Measurements from ENCODE around the gene KIAA1217.

KIAA1217 gene

DNA sequence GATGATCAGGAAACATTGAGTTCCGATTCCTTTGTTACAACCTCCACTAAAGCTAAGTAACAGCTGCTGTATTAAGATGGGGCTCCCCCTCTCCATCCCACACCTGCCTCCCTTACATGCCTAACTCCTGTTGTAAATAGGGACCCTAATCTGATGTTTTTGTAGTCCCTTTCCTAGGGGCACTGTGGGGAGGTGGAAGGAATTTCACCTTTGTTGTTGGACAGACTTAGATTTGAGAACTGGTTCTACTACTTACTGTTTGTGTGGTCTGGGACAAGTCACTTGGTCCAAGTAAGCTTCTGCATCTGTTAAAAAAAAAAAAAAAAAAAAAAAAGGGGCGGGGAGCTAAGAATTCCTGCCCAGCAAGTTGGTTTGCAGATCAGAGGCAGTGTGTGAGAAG lies 42.6 kb downstream of the KIAA1217 start:
- no peak for TF ChIP-seq FOXP2 (optimal IDR thresholded peaks at IDR 0.05; ENCODE audit: borderline replicate concordance, extremely low read depth, extremely low read length, insufficient read depth)
- no peak for TF ChIP-seq POLR2AphosphoS5 (IDR thresholded peaks at IDR 0.05; ENCODE audit: low read depth, low read length)
- TF ChIP-seq, protein P1, sequence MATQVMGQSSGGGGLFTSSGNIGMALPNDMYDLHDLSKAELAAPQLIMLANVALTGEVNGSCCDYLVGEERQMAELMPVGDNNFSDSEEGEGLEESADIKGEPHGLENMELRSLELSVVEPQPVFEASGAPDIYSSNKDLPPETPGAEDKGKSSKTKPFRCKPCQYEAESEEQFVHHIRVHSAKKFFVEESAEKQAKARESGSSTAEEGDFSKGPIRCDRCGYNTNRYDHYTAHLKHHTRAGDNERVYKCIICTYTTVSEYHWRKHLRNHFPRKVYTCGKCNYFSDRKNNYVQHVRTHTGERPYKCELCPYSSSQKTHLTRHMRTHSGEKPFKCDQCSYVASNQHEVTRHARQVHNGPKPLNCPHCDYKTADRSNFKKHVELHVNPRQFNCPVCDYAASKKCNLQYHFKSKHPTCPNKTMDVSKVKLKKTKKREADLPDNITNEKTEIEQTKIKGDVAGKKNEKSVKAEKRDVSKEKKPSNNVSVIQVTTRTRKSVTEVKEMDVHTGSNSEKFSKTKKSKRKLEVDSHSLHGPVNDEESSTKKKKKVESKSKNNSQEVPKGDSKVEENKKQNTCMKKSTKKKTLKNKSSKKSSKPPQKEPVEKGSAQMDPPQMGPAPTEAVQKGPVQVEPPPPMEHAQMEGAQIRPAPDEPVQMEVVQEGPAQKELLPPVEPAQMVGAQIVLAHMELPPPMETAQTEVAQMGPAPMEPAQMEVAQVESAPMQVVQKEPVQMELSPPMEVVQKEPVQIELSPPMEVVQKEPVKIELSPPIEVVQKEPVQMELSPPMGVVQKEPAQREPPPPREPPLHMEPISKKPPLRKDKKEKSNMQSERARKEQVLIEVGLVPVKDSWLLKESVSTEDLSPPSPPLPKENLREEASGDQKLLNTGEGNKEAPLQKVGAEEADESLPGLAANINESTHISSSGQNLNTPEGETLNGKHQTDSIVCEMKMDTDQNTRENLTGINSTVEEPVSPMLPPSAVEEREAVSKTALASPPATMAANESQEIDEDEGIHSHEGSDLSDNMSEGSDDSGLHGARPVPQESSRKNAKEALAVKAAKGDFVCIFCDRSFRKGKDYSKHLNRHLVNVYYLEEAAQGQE (IDR thresholded peaks at IDR 0.05; ENCODE audit: insufficient read depth in 1 of 2, low read depth in 2 of 2, low read length in 2 of 2) = no peak
- no peak for TF ChIP-seq SIN3A (IDR thresholded peaks at IDR 0.05; ENCODE audit: borderline replicate concordance, insufficient read depth, low read length)

DNA sequence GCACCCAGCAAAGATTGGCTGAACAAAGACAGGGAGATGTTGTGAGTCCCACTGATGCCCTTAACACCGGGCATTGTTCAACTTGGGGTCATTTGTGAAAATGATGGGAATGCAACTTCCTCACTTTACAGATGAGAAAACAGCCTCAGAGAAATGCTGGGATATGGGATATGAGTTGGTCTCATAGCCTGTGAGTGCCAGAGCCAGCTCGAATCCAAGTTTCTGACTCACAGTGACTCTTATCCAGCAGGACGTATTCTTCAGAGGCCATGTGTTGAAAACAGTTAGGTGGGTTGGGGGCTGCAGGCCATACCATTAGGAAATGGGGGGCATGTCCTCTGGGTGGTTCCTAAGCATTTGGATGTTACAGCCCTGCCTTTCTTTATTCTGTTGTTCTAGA lies 45.2 kb downstream of the KIAA1217 start:
- TF ChIP-seq, protein P1 (IDR thresholded peaks at IDR 0.05; ENCODE audit: insufficient read depth in 1 of 2, low read depth in 2 of 2, low read length in 2 of 2) = no peak
- no peak for TF ChIP-seq TAF1 (IDR thresholded peaks at IDR 0.05; ENCODE audit: borderline replicate concordance, insufficient read depth, low read length)
- TF ChIP-seq FOXP2 (optimal IDR thresholded peaks at IDR 0.05; ENCODE audit: borderline replicate concordance, extremely low read depth, extremely low read length, insufficient read depth) = no peak
- no peak for TF ChIP-seq SIN3A (IDR thresholded peaks at IDR 0.05; ENCODE audit: borderline replicate concordance, insufficient read depth, low read length)
- no peak for TF ChIP-seq POLR2AphosphoS5 (IDR thresholded peaks at IDR 0.05; ENCODE audit: low read depth, low read length)

DNA sequence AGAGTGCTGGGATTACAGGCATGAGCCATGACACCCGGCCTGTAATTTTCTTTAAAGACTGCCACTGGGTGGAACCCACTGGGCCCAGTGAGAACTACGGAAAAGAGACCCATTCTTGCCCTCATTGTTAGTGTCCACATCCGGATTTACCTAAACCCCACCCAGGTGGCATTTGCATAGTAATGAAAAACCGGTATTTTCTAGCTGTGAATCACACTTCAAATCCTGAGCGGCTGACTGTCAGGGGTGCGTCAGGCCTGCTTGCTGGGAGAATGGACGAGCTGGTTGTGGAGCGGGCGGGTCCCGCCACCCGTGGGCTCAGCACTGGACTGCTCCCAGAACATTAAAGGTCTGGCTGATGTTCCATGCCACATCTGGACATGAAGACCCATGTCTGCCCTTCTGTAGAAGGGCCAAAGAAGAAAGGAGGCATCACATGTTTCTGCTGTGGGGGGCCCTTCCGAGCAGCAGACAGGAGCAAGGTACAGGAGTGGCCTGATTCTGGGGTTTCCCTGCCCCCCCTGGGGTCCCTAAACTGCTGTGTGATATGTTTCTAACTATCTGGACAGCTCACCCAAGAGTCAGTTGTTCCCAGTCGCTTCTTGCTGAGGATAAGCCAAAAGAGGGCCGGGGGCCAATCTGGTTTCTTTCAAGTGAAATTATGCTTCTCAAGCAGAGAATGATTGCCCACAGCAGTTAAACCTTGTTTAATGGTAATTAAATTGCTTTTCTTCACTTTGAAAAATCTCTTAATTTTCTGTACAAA lies 46.4 kb downstream of the KIAA1217 start:
- TF ChIP-seq POLR2AphosphoS5 (IDR thresholded peaks at IDR 0.05; ENCODE audit: low read depth, low read length) = no peak

DNA sequence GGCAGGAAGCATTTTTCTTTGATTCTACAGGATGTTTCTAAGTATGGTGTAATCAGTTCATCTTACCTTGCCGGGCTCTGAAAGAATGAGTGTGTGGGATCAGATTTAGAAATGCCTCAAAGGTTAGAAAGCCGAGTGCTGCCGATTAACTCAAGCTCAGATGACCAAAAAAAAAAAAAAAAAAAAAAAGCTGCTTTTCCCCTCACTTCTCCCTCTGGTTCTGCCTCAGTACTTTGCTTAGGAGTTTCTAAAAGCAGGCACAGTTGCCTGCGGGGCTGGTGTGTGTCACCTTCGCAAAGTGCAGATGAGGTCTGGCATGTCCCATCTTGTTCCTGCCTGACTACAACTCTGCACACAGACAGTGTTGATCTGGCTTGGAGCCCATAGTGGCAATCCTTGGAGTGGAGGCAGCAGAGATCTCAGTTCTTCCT lies 47.0 kb downstream of the KIAA1217 start:
- TF ChIP-seq POLR2AphosphoS5 (IDR thresholded peaks at IDR 0.05; ENCODE audit: low read depth, low read length) (no peak), FOXP2 (optimal IDR thresholded peaks at IDR 0.05; ENCODE audit: borderline replicate concordance, extremely low read depth, extremely low read length, insufficient read depth) (no peak)

DNA sequence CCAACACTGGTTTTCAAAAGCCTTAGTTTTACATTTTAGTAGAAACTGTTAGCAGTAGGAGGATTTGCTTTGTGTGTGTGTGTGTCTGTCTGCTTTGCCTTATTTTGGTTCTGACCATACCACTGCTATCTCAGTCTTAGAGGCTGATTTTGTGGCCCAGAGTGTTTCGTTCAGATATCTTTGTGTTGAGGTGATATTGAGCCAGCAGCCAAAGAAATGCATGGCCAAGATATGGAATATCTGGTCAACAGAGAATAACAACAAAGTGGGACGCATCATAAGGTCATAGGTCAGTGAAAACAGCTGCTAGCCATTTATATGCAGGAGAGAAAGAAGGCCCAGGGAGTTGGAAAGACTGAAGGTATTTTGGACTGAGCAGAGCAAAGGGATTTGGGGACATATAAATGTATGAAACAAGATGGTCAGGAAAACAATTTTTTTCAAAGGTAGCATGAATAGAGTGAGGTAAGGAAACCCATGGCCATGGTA lies 47.7 kb downstream of the KIAA1217 start:
- TF ChIP-seq, protein P1 (IDR thresholded peaks at IDR 0.05; ENCODE audit: insufficient read depth in 1 of 2, low read depth in 2 of 2, low read length in 2 of 2) = no peak
- TF ChIP-seq TAF1 (IDR thresholded peaks at IDR 0.05; ENCODE audit: borderline replicate concordance, insufficient read depth, low read length) (no peak), POLR2AphosphoS5 (IDR thresholded peaks at IDR 0.05; ENCODE audit: low read depth, low read length) (no peak), SIN3A (IDR thresholded peaks at IDR 0.05; ENCODE audit: borderline replicate concordance, insufficient read depth, low read length) (no peak), FOXP2 (optimal IDR thresholded peaks at IDR 0.05; ENCODE audit: borderline replicate concordance, extremely low read depth, extremely low read length, insufficient read depth) (no peak)

DNA sequence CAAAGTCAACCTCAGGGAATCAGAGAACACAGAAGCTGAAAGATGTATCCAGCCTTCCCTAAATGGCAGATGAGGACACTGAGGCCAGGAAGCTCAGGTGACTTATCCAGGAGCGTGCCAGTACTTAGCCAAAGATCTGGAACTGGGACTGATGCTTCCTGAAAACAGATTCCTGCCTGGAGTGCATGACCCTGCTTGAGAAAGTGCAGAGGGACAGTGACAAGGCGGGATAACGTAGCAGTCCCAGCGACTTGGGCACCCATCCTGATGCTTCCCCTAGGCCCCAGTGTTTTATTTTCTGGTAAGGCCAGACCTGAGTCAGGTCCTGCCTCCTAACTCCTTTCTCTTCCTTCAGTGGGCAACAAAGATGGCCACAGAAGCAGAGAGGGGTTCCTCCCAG lies 48.6 kb downstream of the KIAA1217 start:
- TF ChIP-seq SIN3A (IDR thresholded peaks at IDR 0.05; ENCODE audit: borderline replicate concordance, insufficient read depth, low read length) (no peak), FOXP2 (optimal IDR thresholded peaks at IDR 0.05; ENCODE audit: borderline replicate concordance, extremely low read depth, extremely low read length, insufficient read depth) (no peak), TAF1 (IDR thresholded peaks at IDR 0.05; ENCODE audit: borderline replicate concordance, insufficient read depth, low read length) (no peak), POLR2AphosphoS5 (IDR thresholded peaks at IDR 0.05; ENCODE audit: low read depth, low read length) (no peak)
- TF ChIP-seq, protein P1 (IDR thresholded peaks at IDR 0.05; ENCODE audit: insufficient read depth in 1 of 2, low read depth in 2 of 2, low read length in 2 of 2) = no peak

All from PFSK-1 (cell line).